Parathyroid adenoma (tissue), 2 donors: ENCODE data around the gene CTDNEP1.
A peak's percentile ranks its signal among the peaks of the same experiment; 100 is the strongest.

Experiments
- H2AFZ ChIP-seq: fragments of 300-600 bp; sonication (generic); one replicate; pipeline ENCODE4 v1.7.0; 2017; ENCODE audit warnings: antibody characterized with exemption, mild to moderate bottlenecking
- H3K27ac ChIP-seq: fragments of 300-600 bp; sonication (generic); one replicate; pipeline ENCODE4 v1.7.0; 2017
- H3K27me3 ChIP-seq: fragments of 300-600 bp; sonication (generic); one replicate; pipeline ENCODE4 v1.7.0; 2017; ENCODE audit warnings: low read length; ENCODE audit not compliant: control insufficient read depth, insufficient read depth
- H3K36me3 ChIP-seq: fragments of 300-600 bp; sonication (generic); one replicate; pipeline ENCODE4 v1.7.0; 2017; ENCODE audit warnings: low read length; ENCODE audit not compliant: control insufficient read depth, insufficient read depth
- H3K4me1 ChIP-seq: fragments of 300-600 bp; sonication (generic); one replicate; pipeline ENCODE4 v1.7.0; 2017; ENCODE audit warnings: control low read depth
- H3K4me2 ChIP-seq: fragments of 300-600 bp; sonication (generic); one replicate; pipeline ENCODE4 v1.7.0; 2017; ENCODE audit warnings: low read length
- H3K4me3 ChIP-seq: fragments of 300-600 bp; sonication (generic); one replicate; pipeline ENCODE4 v1.7.0; 2017; ENCODE audit warnings: low read depth, low read length
- H3K79me2 ChIP-seq: fragments of 300-600 bp; sonication (generic); one replicate; pipeline ENCODE4 v1.7.0; 2017; ENCODE audit warnings: control low read depth
- H3K9ac ChIP-seq: fragments of 300-600 bp; sonication (generic); one replicate; pipeline ENCODE4 v1.7.0; 2017; ENCODE audit warnings: mild to moderate bottlenecking
- H3K9me3 ChIP-seq: fragments of 300-600 bp; sonication (generic); one replicate; pipeline ENCODE4 v1.7.0; 2017; ENCODE audit warnings: low read length; ENCODE audit not compliant: control insufficient read depth
- TF ChIP-seq, protein P1 (sequence below): fragments of 300-600 bp; sonication (generic); IDR thresholded peaks from one replicate; pipeline ENCODE4 v1.7.0; 2017; ENCODE audit warnings: antibody characterized with exemption, mild to moderate bottlenecking
- donor health status: primary hyperparathyroidism.

CTDNEP1 gene

GRCh38 chr17:7283471-7284216, 32.1 kb upstream of the CTDNEP1 start:
- H3K27me3 ChIP-seq, result no peaks in the 10 kb centered on the region
- no peak overlapping the region for H3K9ac ChIP-seq
- no peak overlapping the region for H2AFZ ChIP-seq
- no peak overlapping the region for H3K4me3 ChIP-seq
- H3K27ac ChIP-seq, result no peak overlapping the region
- no peaks in the 10 kb centered on the region for H3K9me3 ChIP-seq
- H3K4me1 ChIP-seq, result peaks cover 12% of the 10 kb centered on the region
- H3K4me2 ChIP-seq, result no peak overlapping the region
- TF ChIP-seq, protein P1, sequence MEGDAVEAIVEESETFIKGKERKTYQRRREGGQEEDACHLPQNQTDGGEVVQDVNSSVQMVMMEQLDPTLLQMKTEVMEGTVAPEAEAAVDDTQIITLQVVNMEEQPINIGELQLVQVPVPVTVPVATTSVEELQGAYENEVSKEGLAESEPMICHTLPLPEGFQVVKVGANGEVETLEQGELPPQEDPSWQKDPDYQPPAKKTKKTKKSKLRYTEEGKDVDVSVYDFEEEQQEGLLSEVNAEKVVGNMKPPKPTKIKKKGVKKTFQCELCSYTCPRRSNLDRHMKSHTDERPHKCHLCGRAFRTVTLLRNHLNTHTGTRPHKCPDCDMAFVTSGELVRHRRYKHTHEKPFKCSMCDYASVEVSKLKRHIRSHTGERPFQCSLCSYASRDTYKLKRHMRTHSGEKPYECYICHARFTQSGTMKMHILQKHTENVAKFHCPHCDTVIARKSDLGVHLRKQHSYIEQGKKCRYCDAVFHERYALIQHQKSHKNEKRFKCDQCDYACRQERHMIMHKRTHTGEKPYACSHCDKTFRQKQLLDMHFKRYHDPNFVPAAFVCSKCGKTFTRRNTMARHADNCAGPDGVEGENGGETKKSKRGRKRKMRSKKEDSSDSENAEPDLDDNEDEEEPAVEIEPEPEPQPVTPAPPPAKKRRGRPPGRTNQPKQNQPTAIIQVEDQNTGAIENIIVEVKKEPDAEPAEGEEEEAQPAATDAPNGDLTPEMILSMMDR, result no peak
- H3K36me3 ChIP-seq, result no peaks in the 10 kb centered on the region
- no peaks in the 10 kb centered on the region for H3K79me2 ChIP-seq

- Histone ChIP-seq H3K4me2 (no peak overlapping the region), H3K4me1 (peaks cover 12% of the 10 kb centered on the region), H3K36me3 (no peaks in the 10 kb centered on the region), H3K79me2 (no peaks in the 10 kb centered on the region), H3K27me3 (no peaks in the 10 kb centered on the region), H3K9me3 (no peaks in the 10 kb centered on the region), H3K27ac (peak overlapping the region; percentile 1), H2AFZ (no peak overlapping the region), H3K4me3 (peak overlapping the region; percentile 35), H3K9ac (no peak overlapping the region)
- TF ChIP-seq, protein P1, result no peak
Measured at GRCh38 chr17:7282752-7283321, 31.3 kb upstream of the CTDNEP1 start.

- Histone ChIP-seq H3K27ac (peak overlapping the region; percentile 93), H3K79me2 (no peaks in the 10 kb centered on the region), H3K36me3 (no peaks in the 10 kb centered on the region), H3K9me3 (no peaks in the 10 kb centered on the region), H3K4me2 (peak overlapping the region; percentile 74), H3K27me3 (no peaks in the 10 kb centered on the region), H3K4me3 (peak overlapping the region; percentile 61), H3K4me1 (peaks cover 12% of the 10 kb centered on the region), H2AFZ (peak overlapping the region; percentile 76), H3K9ac (no peak overlapping the region)
- TF ChIP-seq, protein P1, result no peak
Measured at GRCh38 chr17:7281953-7282751, 30.6 kb upstream of the CTDNEP1 start.

DNA sequence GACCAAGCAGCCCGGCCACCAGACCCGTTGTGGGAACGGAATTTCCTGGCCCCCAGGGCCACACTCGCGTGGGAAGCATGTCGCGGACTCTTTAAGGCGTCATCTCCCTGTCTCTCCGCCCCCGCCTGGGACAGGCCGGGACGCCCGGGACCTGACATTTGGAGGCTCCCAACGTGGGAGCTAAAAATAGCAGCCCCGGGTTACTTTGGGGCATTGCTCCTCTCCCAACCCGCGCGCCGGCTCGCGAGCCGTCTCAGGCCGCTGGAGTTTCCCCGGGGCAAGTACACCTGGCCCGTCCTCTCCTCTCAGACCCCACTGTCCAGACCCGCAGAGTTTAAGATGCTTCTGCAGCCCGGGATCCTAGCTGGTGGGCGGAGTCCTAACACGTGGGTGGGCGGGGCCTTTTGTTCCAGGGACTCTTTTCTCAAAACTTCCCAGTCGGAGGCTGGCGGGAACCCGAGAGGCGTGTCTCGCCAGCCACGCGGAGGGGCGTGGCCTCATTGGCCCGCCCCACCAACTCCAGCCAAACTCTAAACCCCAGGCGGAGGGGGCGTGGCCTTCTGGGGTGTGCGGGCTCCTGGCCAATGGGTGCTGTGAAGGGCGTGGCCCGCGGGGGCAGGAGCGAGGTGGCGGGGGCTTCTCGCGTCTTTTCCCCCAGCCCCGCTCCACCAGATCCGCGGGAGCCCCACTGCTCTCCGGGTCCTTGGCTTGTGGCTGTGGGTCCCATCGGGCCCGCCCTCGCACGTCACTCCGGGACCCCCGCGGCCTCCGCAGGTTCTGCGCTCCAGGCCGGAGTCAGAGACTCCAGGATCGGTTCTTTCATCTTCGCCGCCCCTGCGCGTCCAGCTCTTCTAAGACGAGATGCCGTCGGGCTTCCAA, 29.8 kb upstream of the CTDNEP1 start, which contains the start of gene SLC2A4:
SLC2A4 (plus strand) TSS at position 645 of the 879 bp plus-strand sequence; CDS start at position 862, 217 bp downstream.
- H3K9me3 ChIP-seq, result no peaks in the 10 kb centered on the region
- peaks cover 12% of the 10 kb centered on the region for H3K4me1 ChIP-seq
- peak within 1 kb of the TSS; percentile 76 for H2AFZ ChIP-seq
- peak within 1 kb of the TSS; percentile 61 for H3K4me3 ChIP-seq
- H3K9ac ChIP-seq, result no peak within 1 kb of the TSS
- peak within 1 kb of the TSS; percentile 74 for H3K4me2 ChIP-seq
- H3K27ac ChIP-seq, result peak within 1 kb of the TSS; percentile 93
- H3K27me3 ChIP-seq, result no peaks in the 10 kb centered on the region
- no peaks in the 10 kb centered on the region for H3K79me2 ChIP-seq
- no peaks in the 10 kb centered on the region for H3K36me3 ChIP-seq
- TF ChIP-seq, protein P1, result no peak
